Activated CD8-positive, alpha-beta memory T cell treated with anti-CD3 and anti-CD28 coated beads, Interleukin-2, amount 50 U/mL, for 1 hour (primary cell): Measurements from ENCODE around the gene MCTP1.

Experiments used
- DNase-seq: peaks from one replicate; pipeline ENCODE4 v3.0.0-alpha.2; 2020; ENCODE audit errors: extremely low read depth

The MCTP1 gene

DNA sequence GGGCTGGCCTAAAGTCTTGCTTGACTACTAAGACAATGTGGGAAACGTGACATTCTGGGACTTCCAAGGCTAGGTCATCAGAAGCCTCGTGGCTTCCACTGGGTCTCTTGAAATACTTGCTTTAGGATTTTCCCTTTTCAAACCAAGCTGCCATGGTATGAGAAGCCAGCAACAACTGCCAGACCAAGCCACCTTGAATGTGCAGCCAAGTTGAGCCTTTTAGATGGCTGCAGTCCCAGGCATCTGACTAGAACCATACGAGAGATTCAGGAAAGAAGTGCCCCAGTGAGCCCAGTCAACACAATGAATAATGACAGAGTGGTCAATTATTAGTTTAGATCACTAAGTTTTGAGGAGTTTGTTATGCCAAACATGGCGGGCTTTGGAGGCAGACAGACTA, 523.1 kb downstream of the MCTP1 start:
- no peak for DNase-seq

GRCh38 chr5:94761055-94761454, 523.8 kb downstream of the MCTP1 start:
- no peak for DNase-seq

GRCh38 chr5:94759961-94760360, 524.9 kb downstream of the MCTP1 start:
- no peak for DNase-seq

DNA sequence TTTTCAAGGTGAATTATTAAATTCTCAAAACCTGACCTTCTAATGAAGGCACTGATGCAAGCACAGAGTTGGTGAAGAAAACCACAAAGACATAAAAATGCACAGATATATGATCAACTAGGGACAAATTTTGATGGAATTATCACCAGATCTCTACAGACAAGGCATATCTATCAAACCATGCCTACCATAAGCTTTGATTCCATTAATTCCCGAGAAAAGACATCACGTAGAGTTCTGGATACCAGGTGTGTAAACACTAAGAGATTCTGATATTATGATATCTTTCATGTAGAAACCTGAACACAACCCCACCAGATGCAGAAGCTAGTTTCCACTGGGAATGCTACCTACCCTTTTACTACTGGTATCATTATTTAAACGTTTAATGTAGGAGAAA, 525.9 kb downstream of the MCTP1 start:
- DNase-seq = no peak

- no peak for DNase-seq
Measured at GRCh38 chr5:94754824-94755223, 530.1 kb downstream of the MCTP1 start.

DNA sequence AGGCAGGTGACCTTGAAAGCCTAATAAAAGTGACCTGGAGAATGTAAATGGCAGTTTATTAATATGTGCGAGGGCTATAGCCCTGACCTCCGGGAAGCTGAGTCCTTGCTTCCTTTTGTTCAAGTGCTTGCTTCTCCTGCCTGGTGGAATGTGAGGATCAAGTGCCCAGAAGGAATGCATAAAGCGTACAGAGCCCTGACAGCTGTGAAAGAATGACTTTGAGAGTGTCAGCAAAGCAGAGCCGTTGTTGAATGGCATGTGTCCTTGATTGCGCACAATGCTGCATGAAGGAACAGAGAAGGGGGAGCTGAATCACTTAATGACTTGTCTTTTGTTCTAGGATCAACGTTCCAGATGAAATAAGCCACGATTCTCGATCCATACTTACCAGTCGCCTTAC, 533.4 kb downstream of the MCTP1 start:
- no peak for DNase-seq

DNA sequence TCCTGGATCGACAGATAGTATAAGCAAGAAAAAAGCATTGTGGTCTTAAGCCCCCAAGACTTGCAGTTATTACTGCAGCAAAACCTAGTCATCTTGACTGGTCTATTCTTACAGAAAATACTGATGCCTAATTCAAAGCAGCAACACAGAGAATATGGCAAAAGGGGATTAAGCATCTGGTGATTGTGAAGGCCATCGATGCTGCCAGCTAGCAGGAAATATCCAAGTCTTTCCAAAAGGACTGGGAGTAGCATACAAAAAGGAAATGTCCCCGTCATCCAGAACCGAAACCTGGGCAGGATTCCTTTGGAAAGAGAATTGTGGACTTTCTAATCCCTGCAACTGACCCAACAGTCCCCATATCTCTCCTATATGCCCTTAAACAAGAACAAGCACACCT, 534.2 kb downstream of the MCTP1 start:
- no peak for DNase-seq

GRCh38 chr5:94749042-94749441, 535.9 kb downstream of the MCTP1 start:
- no peak for DNase-seq

GRCh38 chr5:94748212-94748611, 536.7 kb downstream of the MCTP1 start:
- no peak for DNase-seq

- no peak for DNase-seq
Measured at GRCh38 chr5:94747371-94747770, 537.5 kb downstream of the MCTP1 start.

DNA sequence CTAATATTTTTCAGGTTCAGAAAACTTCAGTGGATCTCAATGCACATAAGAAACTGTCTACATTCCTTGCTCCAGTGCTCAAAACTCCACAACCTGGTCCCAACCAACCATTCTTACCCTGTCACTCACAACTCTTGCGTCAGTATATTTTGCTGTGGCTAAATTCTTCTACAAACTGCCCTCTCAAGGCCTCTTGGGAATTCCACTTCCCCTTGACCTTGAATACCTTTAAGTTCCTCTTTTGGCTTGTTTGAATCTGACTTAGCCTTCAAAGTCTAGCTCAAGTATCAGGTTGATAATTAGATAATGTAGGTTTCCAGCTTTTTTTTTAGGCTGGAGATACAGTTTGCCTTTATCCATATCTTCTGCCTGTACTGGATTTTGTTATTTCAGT, 538.2 kb downstream of the MCTP1 start:
- DNase-seq = no peak

GRCh38 chr5:94745786-94746730, 538.8 kb downstream of the MCTP1 start:
- no peak for DNase-seq

- no peak for DNase-seq
Measured at GRCh38 chr5:94744906-94745305, 540.0 kb downstream of the MCTP1 start.

DNA sequence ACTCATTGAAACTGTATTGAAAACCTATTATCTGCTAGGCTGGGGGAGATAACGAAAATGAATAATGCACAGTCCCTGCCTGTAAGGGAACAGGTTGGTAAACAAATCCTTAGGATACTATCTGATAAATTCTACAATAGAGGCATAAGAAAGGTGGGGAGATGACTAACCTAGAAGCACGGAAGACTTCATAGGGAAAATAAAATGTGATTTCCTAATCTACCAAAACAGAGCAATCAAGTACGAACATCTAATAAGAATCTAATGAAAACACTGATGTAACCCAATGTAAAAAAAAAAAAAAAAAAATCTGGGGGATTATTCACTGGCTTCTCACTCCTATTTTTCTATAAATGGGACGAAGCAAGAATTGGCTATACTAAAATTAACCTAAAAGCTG, 542.0 kb downstream of the MCTP1 start:
- no peak for DNase-seq

- DNase-seq = no peak
Measured at GRCh38 chr5:94740286-94740685, 544.6 kb downstream of the MCTP1 start.

DNA sequence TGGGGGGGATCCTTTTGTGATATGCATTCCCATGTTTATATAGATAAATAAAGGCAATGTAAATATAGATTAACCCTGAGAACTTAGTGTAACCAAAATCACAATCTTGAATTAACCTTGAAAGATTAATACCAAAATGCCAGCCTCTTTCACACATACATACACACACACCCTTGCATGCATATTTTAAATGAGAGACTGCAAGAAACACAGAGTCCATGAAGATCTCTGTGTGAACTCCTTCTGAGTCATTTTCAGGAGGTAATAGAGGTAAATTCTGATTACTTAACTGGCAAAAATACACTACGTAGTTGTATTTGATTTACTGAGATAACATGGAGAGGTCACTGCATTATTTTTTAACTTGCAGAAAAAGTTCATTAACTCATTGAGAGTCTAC, 548.4 kb downstream of the MCTP1 start:
- DNase-seq = no peak

DNA sequence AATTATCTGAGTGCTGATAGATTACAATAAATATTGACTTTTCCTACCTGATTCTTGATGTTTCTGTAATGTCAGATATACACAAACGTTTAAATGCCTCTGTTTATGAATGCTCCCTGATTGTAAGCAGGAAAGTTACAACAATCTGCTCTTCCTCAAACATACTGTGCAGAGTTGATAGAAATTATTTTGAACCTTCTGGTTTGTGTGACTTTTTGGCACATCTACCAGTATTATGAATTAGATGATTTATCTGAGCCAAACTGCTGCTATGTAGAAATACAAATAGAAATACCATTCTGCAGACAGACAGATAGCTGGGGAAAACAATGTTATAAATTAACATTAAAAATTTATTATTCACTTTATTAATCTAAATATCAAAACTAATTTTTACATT, 553.4 kb downstream of the MCTP1 start:
- no peak for DNase-seq

DNA sequence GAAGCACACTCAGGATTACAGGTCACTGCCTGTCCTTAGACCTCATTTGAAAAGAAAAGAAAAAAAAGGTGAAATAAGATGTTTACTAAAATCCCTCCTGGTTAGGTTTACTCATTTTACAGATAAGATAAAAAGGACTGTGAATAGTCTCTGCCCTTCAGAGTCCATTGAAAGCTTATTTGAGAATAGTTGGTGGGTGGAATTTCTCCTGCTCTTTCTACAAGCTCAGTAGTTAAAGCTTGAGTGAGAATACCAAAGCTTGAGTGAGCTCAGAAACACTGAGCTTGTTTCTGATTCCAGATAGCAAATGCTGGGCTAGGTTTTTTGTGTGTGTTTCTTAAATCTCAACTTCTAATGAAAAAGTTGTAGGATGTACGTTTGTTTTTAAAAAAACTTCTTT, 559.8 kb downstream of the MCTP1 start:
- DNase-seq = no peak

DNA sequence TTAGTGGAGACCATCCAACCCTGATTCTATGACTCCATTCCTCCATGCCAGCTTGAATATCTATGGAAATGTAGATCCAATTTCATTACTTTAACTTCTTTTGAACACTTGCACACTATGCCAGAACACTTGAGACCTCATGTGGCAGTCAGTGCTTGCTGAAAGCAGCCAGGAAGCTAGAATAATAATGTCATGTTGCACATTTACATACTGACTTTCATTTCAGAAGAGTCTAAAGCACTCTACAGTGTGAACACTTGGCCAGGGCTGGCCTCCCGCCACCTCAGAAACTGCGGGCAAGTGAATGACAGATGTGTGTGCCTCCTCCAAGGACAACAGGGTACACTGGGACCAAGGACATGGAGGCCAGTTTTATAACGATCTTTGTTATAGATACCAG, 569.1 kb downstream of the MCTP1 start:
- DNase-seq = no peak

DNA sequence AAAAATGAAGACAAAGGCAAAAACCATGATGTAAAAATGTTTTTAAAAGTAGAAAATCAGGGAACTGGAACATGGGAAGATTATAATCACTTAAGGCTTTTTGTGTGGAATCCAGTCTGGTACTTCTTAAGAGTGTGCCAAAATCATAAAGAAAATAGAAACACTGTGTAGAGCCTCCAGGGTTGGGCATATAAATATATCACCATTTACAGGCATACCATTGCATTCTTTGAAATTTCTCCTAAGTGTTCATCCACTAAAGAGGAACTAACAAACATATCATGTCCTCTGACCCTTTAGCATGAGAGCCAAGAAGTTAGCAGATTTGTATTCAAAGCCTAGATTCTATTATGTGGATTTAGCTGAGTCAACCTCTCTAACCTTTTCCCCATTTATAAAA, 573.1 kb downstream of the MCTP1 start:
- DNase-seq = no peak

- DNase-seq = no peak
Measured at GRCh38 chr5:94709277-94709676, 575.6 kb downstream of the MCTP1 start.

DNA sequence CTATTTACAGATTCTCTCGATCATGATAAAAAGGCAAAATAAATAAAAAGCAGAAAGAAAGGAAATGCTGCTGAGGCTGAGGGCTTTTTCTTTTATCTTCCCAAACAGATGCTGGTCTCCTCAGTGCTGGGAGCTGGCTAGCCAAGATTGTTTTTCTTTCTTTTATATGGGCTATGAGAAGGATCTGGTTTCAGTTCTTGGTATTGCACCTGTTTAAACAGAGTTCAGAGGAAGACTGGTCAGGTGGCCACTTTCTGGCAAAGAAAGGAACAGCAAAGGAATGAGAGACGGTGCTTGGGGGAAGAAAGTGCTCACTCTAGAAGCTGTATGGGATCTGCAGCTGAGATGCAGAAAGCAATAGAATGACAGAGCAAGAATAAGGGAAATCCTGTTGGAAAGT, 577.5 kb downstream of the MCTP1 start:
- no peak for DNase-seq

DNA sequence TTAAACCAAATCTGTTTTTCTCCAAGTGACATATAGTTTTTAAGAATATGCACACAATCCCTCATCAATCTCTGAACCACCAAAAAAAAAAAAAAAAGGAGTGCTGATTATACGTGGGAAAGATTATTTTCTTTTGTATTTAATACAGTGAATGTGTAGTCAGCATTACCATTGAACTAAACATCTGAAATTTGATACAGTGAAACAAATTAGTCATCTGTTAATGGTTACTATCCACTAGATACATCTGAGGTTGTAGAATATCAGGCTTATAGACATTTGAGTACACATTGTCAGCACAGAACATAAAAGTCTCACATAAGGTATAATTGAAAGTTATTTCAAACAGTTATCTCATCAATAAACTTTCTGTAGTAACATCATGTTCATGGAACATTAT, 579.5 kb downstream of the MCTP1 start:
- DNase-seq = no peak

DNA sequence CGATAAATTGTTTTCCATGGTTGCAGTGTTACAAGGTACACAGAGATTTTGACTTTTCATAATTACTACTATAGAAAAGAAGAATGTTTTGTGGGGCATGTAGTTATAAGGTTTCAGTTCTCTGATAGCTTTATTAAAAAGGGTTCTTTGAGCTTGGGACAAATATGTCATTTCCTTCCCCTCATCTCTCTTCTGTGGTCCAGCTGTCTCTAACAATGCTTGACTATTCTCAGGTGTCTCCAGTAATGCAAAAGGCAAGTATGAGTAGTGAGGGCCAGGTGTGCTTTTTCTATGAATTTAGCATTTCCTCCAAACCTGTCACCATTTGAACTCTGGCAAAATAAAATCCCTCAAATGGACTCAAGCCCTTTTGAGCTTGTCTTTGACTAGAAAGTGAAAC, 582.2 kb downstream of the MCTP1 start:
- DNase-seq = no peak
